ENCODE data around the gene TYW1B. TPM values are rescaled to one million over a fixed set of nuclear protein-coding genes. Genes with fewer than 3 reads are reported as not detected.
"Not testable (repeated sequence)": the region's sequence is repeated elsewhere in the genome, so short reads cannot be mapped to it uniquely, and the experiment has no call there.

The TYW1B gene
- total RNA-seq, 1 experiment from 2014 or later, result 3.0 TPM

- no TSS peak for BruUV-seq (replicated peaks)
These were observed 67.4 kb downstream of the TYW1B start for GRCh38 chr7:72760602-72761001.

GRCh38 chr7:72754312-72754711, 73.7 kb downstream of the TYW1B start:
- Histone ChIP-seq H3K9me3 (ENCODE audit: insufficient read depth, low read depth) (no peaks in the 10 kb centered on the region), H3F3A (ENCODE audit: insufficient read depth, low read depth) (no peaks in the 10 kb centered on the region), H3K27ac (no peak overlapping the region), H3K36me3 (ENCODE audit: low read depth) (no peaks in the 10 kb centered on the region), H3K4me2 (no peak overlapping the region), H3K9me2 (ENCODE audit: insufficient read depth) (no peaks in the 10 kb centered on the region), H3K27me3 (ENCODE audit: insufficient read depth, low read depth) (no peaks in the 10 kb centered on the region), H2AFZ (no peak overlapping the region), H3K79me2 (ENCODE audit: low read depth) (no peaks in the 10 kb centered on the region), H3K4me1 (replicated peaks; ENCODE audit: insufficient read depth) (no peaks in the 10 kb centered on the region), H4K20me1 (ENCODE audit: insufficient read depth) (no peaks in the 10 kb centered on the region), H3K4me3 (no peak overlapping the region)
- POLR2A ChIA-PET (ENCODE audit: unreplicated experiment), result no interaction called here
- intact Hi-C loops (cut with micrococcal nuclease; ENCODE audit: unreplicated experiment), result no loop called here
- no peak for TF ChIP-seq CTCF (conservative IDR thresholded peaks at IDR 0.05)
- TF ChIP-seq EZH2 (IDR thresholded peaks at IDR 0.05; ENCODE audit: low read depth), result no peak
- CTCF ChIA-PET, result no interaction called here
- BruUV-seq (replicated peaks), result no TSS peak
- no peak for DNase-seq

More at GRCh38 chr7:72760602-72761001, 67.4 kb downstream of the TYW1B start:
- H3K9me3 ChIP-seq (ENCODE audit: insufficient read depth, low read depth), result 0 out of 2 replicates have a peak, but pooled peaks cover 2% of the 10 kb centered on the region
- H3K36me3 ChIP-seq (ENCODE audit: low read depth), result no peaks in the 10 kb centered on the region
- ChIA-PET CTCF (no interaction called here), POLR2A (ENCODE audit: unreplicated experiment) (no interaction called here)
- H3K9me2 ChIP-seq (ENCODE audit: insufficient read depth), result no peaks in the 10 kb centered on the region
- DNase-seq, result no peak
- no peak for TF ChIP-seq EZH2 (IDR thresholded peaks at IDR 0.05; ENCODE audit: low read depth)
- TF ChIP-seq CTCF (conservative IDR thresholded peaks at IDR 0.05), result no peak
- 0 out of 2 replicates have a peak, but pooled peaks cover 4% of the 10 kb centered on the region for H3F3A ChIP-seq (ENCODE audit: insufficient read depth, low read depth)
- H3K27me3 ChIP-seq (ENCODE audit: insufficient read depth, low read depth), result no peaks in the 10 kb centered on the region
- no peak overlapping the region for H3K27ac ChIP-seq
- no peak overlapping the region for H3K4me3 ChIP-seq
- intact Hi-C loops (cut with micrococcal nuclease; ENCODE audit: unreplicated experiment), result no loop called here
- no peaks in the 10 kb centered on the region for H3K79me2 ChIP-seq (ENCODE audit: low read depth)
- H4K20me1 ChIP-seq (ENCODE audit: insufficient read depth), result no peaks in the 10 kb centered on the region
- no peak overlapping the region for H2AFZ ChIP-seq
- no peak overlapping the region for H3K4me2 ChIP-seq
- H3K4me1 ChIP-seq (replicated peaks; ENCODE audit: insufficient read depth), result no peaks in the 10 kb centered on the region

- intact Hi-C loops (cut with micrococcal nuclease; ENCODE audit: unreplicated experiment), result no loop called here
- no TSS peak for BruUV-seq (replicated peaks)
- H3K27ac ChIP-seq, result no peak overlapping the region
- no peak overlapping the region for H3K4me3 ChIP-seq
- no peak for DNase-seq
- CTCF ChIA-PET, result no interaction called here
- no peak for TF ChIP-seq EZH2 (IDR thresholded peaks at IDR 0.05; ENCODE audit: low read depth)
- TF ChIP-seq CTCF (conservative IDR thresholded peaks at IDR 0.05), result no peak
- H4K20me1 ChIP-seq (ENCODE audit: insufficient read depth), result no peaks in the 10 kb centered on the region
- H2AFZ ChIP-seq, result no peak overlapping the region
- H3K4me2 ChIP-seq, result no peak overlapping the region
- no peaks in the 10 kb centered on the region for H3K79me2 ChIP-seq (ENCODE audit: low read depth)
- POLR2A ChIA-PET (ENCODE audit: unreplicated experiment), result no interaction called here
- H3F3A ChIP-seq (ENCODE audit: insufficient read depth, low read depth), result no peaks in the 10 kb centered on the region
- no peaks in the 10 kb centered on the region for H3K9me3 ChIP-seq (ENCODE audit: insufficient read depth, low read depth)
- no peaks in the 10 kb centered on the region for H3K4me1 ChIP-seq (replicated peaks; ENCODE audit: insufficient read depth)
- no peaks in the 10 kb centered on the region for H3K27me3 ChIP-seq (ENCODE audit: insufficient read depth, low read depth)
- H3K36me3 ChIP-seq (ENCODE audit: low read depth), result no peaks in the 10 kb centered on the region
- H3K9me2 ChIP-seq (ENCODE audit: insufficient read depth), result no peaks in the 10 kb centered on the region
These were observed 74.2 kb downstream of the TYW1B start for GRCh38 chr7:72753781-72754180.

- H3K36me3 ChIP-seq (ENCODE audit: low read depth); H3K4me2 ChIP-seq; H3K9me2 ChIP-seq (ENCODE audit: insufficient read depth); H3K27ac ChIP-seq; H3K79me2 ChIP-seq (ENCODE audit: low read depth); H3K4me1 ChIP-seq (replicated peaks; ENCODE audit: insufficient read depth); CTCF ChIA-PET; H3K27me3 ChIP-seq (ENCODE audit: insufficient read depth, low read depth); BruUV-seq (replicated peaks); H3K9me3 ChIP-seq (ENCODE audit: insufficient read depth, low read depth); intact Hi-C loops (cut with micrococcal nuclease; ENCODE audit: unreplicated experiment); DNase-seq; H2AFZ ChIP-seq; H4K20me1 ChIP-seq (ENCODE audit: insufficient read depth); H3F3A ChIP-seq (ENCODE audit: insufficient read depth, low read depth); H3K4me3 ChIP-seq: not testable (repeated sequence)
- POLR2A ChIA-PET (ENCODE audit: unreplicated experiment), result interaction anchor here (0.6 kb wide), 1 partner anchor 89 kb away, joined by 9 read pairs; no protein-coding TSS in a partner anchor
These were observed 74.8 kb downstream of the TYW1B start for GRCh38 chr7:72753229-72753628.
